K562 (cell line): ENCODE measurements around the gene PRC1. TPM values are rescaled to one million over a fixed set of nuclear protein-coding genes. Genes with fewer than 3 reads are reported as not detected.
"Not testable (repeated sequence)": the region's sequence is repeated elsewhere in the genome, so short reads cannot be mapped to it uniquely, and the experiment has no call there.

ENCODE experiments used
- AFF1 ChIP-seq, 2 experiments: fragments of 450-650 bp; IDR thresholded peaks; 2 replicates each; pipeline ENCODE4 v1.6.1; 2018; ENCODE audit warnings: mild to moderate bottlenecking in 2 of 2, low read depth in 1 of 2; ENCODE audit not compliant: partially characterized antibody in 2 of 2
- ARID1B ChIP-seq: fragments of 450-650 bp; IDR thresholded peaks from 2 replicates; pipeline ENCODE4 v1.6.1; 2016; ENCODE audit warnings: antibody characterized with exemption, mild to moderate bottlenecking, inconsistent platforms
- C11orf30 ChIP-seq: fragments of 450-650 bp; IDR thresholded peaks from 2 replicates; pipeline ENCODE4 v1.6.1; 2016; ENCODE audit warnings: low read depth, mild to moderate bottlenecking
- CEBPB ChIP-seq: fragments of 450-650 bp; IDR thresholded peaks from 2 replicates; pipeline ENCODE4 v1.6.1; 2016; ENCODE audit warnings: missing genetic modification characterization, missing compliant biosample characterization
- EP300 ChIP-seq: IDR thresholded peaks from 2 replicates; pipeline ENCODE4 v1.6.1; 2012; ENCODE audit warnings: low read length, improper control_type of control experiment
- MAX ChIP-seq: sonication (generic); formaldehyde crosslinking; IDR thresholded peaks from 2 replicates; pipeline ENCODE4 v1.9.0; 2022; ENCODE audit warnings: mild to moderate bottlenecking, missing genetic modification reagents
- MLLT1 ChIP-seq, 2 experiments: fragments of 450-650 bp; IDR thresholded peaks; 2 replicates each; pipeline ENCODE4 v1.6.1; 2016
- NFE2 ChIP-seq: IDR thresholded peaks from 2 replicates; pipeline ENCODE4 v1.6.1; 2014; ENCODE audit warnings: antibody characterized with exemption, low read depth
- POLR2A ChIP-seq: fragments of 450-650 bp; conservative IDR thresholded peaks from 2 replicates; pipeline ENCODE4 v1.6.1; 2016
- SMARCA4 ChIP-seq: fragments of 450-650 bp; IDR thresholded peaks from 2 replicates; pipeline ENCODE4 v1.6.1; 2016
- SMARCE1 ChIP-seq: fragments of 450-650 bp; IDR thresholded peaks from 2 replicates; pipeline ENCODE4 v1.7.1; 2016; ENCODE audit warnings: mild to moderate bottlenecking
- TAL1 ChIP-seq: fragments of 450-650 bp; IDR thresholded peaks from 2 replicates; pipeline ENCODE4 v1.6.1; 2016; ENCODE audit warnings: mild to moderate bottlenecking
- TEAD4 ChIP-seq, 2 experiments: sonication (generic) in 1 of 2; formaldehyde crosslinking in 1 of 2; IDR thresholded peaks; 2 replicates each; pipeline versions ENCODE4 v1.6.1 to v1.8.0; 2012 to 2022; ENCODE audit warnings: borderline replicate concordance in 1 of 2, inconsistent platforms in 1 of 2, low read length in 1 of 2, mild to moderate bottlenecking in 1 of 2, missing genetic modification reagents in 1 of 2
- ZEB2 ChIP-seq: fragments of 450-650 bp; IDR thresholded peaks from 2 replicates; pipeline ENCODE4 v1.6.1; 2016
- ZNF316 ChIP-seq: fragments of 450-650 bp; IDR thresholded peaks from 2 replicates; pipeline ENCODE4 v1.6.1; 2016
- polyA plus RNA-seq, 8 experiments: library from polyadenylated mRNA; depleted of rRNA in 4 of 8; stranded (reverse) in 5 of 8; unstranded in 3 of 8; fragments of >200 nt; fragmentation: Nextera tagmentation in 2 of 8; fragmentation: Illumina TruSeq in 1 of 8; extraction: Ambion mirVana in 2 of 8; extraction: Trizol in 1 of 8; gene quantifications; 2 replicates each; pipeline versions ENCODE4 v1.2.1 to v1.2.3, GENCODE V29; 2011 to 2014; ENCODE audit warnings: inconsistent platforms in 1 of 8, missing spikeins in 1 of 8
- total RNA-seq, 7 experiments: library from RNA; depleted of rRNA in 6 of 7; stranded (reverse); fragments of >200 nt in 6 of 7; fragmentation: Illumina TruSeq in 2 of 7; extraction: Trizol in 2 of 7; gene quantifications; 2 replicates each; pipeline versions ENCODE4 v1.2.1 to v1.2.3, GENCODE V29; 2011 to 2021; ENCODE audit warnings: low replicate concordance in 1 of 7

The PRC1 gene
- total and polyA plus RNA-seq, 9 of the 15 experiments (the other 6 are each of a cell fraction or from before 2014, with no cell fraction given): 156 to 391 (median 240) TPM

GRCh38 chr15:90922712-90923322, 71.5 kb downstream of the PRC1 start (continued):
- TF ChIP-seq AFF1 (IDR thresholded peaks at IDR 0.05; ENCODE audit: low read depth in 1 of 2, partially characterized antibody in 2 of 2): peak in 1 of 2 experiments; percentile 22
- TF ChIP-seq TEAD4 (IDR thresholded peaks at IDR 0.05; ENCODE audit: low read length): peak; percentile 60
- not testable (repeated sequence) for TF ChIP-seq TEAD4 (CRISPR knock-in tag; IDR thresholded peaks at IDR 0.05; ENCODE audit: borderline replicate concordance)
- peak; percentile 78 for TF ChIP-seq C11orf30
- TF ChIP-seq EP300: peak; percentile 17; the same call in 1 of the 2 replicates
- peak; percentile 45; the same call in 1 of the 2 replicates for TF ChIP-seq SMARCE1
- peak; percentile 84 for TF ChIP-seq ZNF316
- TF ChIP-seq TAL1: peak; percentile 54; the same call in 1 of the 2 replicates
- TF ChIP-seq NFE2: peak; percentile 87
- 0 out of 2 replicates have a peak, but pooled peaks have one; percentile 18 for TF ChIP-seq MAX (CRISPR knock-in tag)
- peak; percentile 58 for TF ChIP-seq ARID1B
- peak; percentile 57 for TF ChIP-seq POLR2A
- TF ChIP-seq SMARCA4: peak; percentile 57; the same call in 1 of the 2 replicates
- TF ChIP-seq MLLT1 (IDR thresholded peaks at IDR 0.05): peak in 1 of 2 experiments; percentile 20; a peak in 2 of 4 replicates
- 0 out of 2 replicates have a peak, but pooled peaks have one; percentile 24 for TF ChIP-seq ZEB2
- TF ChIP-seq CEBPB (tag): peak; percentile 84
